ENCODE results near the gene SPAG4. TPM values are rescaled to one million over a fixed set of nuclear protein-coding genes. Genes with fewer than 3 reads are reported as not detected.

The SPAG4 gene
- total RNA-seq, 1 donor from 2014 or later = 1.9 TPM

GRCh38 chr20:35632539-35633115 is 17.0 kb downstream of the SPAG4 start:
- no peaks in the 10 kb centered on the region for H3K27me3 Mint-ChIP-seq (ENCODE audit: unreplicated experiment)
- no peak overlapping the region for H3K4me3 Mint-ChIP-seq (ENCODE audit: unreplicated experiment)
- peaks cover 23% of the 10 kb centered on the region for H3K36me3 Mint-ChIP-seq (ENCODE audit: unreplicated experiment)
- no peak overlapping the region for H3K27ac Mint-ChIP-seq (ENCODE audit: unreplicated experiment)
- H3K9me3 Mint-ChIP-seq (ENCODE audit: unreplicated experiment) = no peaks in the 10 kb centered on the region
- peaks cover 7% of the 10 kb centered on the region for H3K4me1 Mint-ChIP-seq (ENCODE audit: unreplicated experiment)
- TF ChIP-seq CTCF (IDR thresholded peaks at IDR 0.05) = no peak
- DNase-seq (ENCODE audit: extremely low spot score, unreplicated experiment) = peak; percentile 75

- H3K27me3 Mint-ChIP-seq (ENCODE audit: unreplicated experiment) = no peaks in the 10 kb centered on the region
- peaks cover 9% of the 10 kb centered on the region for H3K36me3 Mint-ChIP-seq (ENCODE audit: unreplicated experiment)
- no peaks in the 10 kb centered on the region for H3K9me3 Mint-ChIP-seq (ENCODE audit: unreplicated experiment)
- H3K4me1 Mint-ChIP-seq (ENCODE audit: unreplicated experiment) = peaks cover 11% of the 10 kb centered on the region
- H3K4me3 Mint-ChIP-seq (ENCODE audit: unreplicated experiment) = no peak overlapping the region
- H3K27ac Mint-ChIP-seq (ENCODE audit: unreplicated experiment) = no peak overlapping the region
- TF ChIP-seq CTCF (IDR thresholded peaks at IDR 0.05) = no peak
- DNase-seq (ENCODE audit: extremely low spot score, unreplicated experiment) = no peak
Observed at GRCh38 chr20:35635652-35636051, 20.0 kb downstream of the SPAG4 start.

DNA sequence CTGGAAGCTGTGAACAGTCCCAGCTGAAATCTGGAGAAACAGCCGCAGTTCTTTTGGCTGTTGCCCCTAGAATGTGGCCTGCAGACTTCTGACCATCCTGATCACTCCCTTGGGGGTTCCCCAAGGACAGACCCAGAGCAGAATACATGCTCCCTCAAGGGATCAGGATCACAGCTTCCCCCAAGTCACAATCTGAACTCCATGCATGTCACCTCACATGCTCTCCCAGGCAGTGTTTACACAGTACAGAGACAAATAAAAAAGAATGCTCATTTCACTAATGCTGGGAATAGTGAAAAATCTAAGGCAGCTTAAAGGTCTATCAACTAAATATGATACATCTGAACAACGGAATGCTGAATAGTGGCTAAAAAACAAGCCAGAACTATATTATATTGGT is 20.5 kb downstream of the SPAG4 start:
- peaks cover 11% of the 10 kb centered on the region for H3K4me1 Mint-ChIP-seq (ENCODE audit: unreplicated experiment)

GRCh38 chr20:35637276-35637675 is 21.6 kb downstream of the SPAG4 start:
- no peak for DNase-seq (ENCODE audit: extremely low spot score, unreplicated experiment)
- no peaks in the 10 kb centered on the region for H3K27me3 Mint-ChIP-seq (ENCODE audit: unreplicated experiment)
- no peak overlapping the region for H3K27ac Mint-ChIP-seq (ENCODE audit: unreplicated experiment)
- H3K9me3 Mint-ChIP-seq (ENCODE audit: unreplicated experiment) = no peaks in the 10 kb centered on the region
- TF ChIP-seq CTCF (IDR thresholded peaks at IDR 0.05) = no peak
- H3K36me3 Mint-ChIP-seq (ENCODE audit: unreplicated experiment) = peaks cover 4% of the 10 kb centered on the region
- H3K4me1 Mint-ChIP-seq (ENCODE audit: unreplicated experiment) = peaks cover 11% of the 10 kb centered on the region
- no peak overlapping the region for H3K4me3 Mint-ChIP-seq (ENCODE audit: unreplicated experiment)

More for the DNA sequence above, 20.5 kb downstream of the SPAG4 start:
- Mint-ChIP-seq H3K36me3 (ENCODE audit: unreplicated experiment) (peaks cover 8% of the 10 kb centered on the region), H3K4me3 (ENCODE audit: unreplicated experiment) (no peak overlapping the region), H3K27me3 (ENCODE audit: unreplicated experiment) (no peaks in the 10 kb centered on the region), H3K27ac (ENCODE audit: unreplicated experiment) (peak overlapping the region; percentile 14), H3K9me3 (ENCODE audit: unreplicated experiment) (no peaks in the 10 kb centered on the region)
- no peak for DNase-seq (ENCODE audit: extremely low spot score, unreplicated experiment)
- TF ChIP-seq CTCF (IDR thresholded peaks at IDR 0.05) = no peak

GRCh38 chr20:35638751-35639150 is 23.1 kb downstream of the SPAG4 start:
- Mint-ChIP-seq H3K27ac (ENCODE audit: unreplicated experiment) (peak overlapping the region; percentile 43), H3K27me3 (ENCODE audit: unreplicated experiment) (no peaks in the 10 kb centered on the region), H3K36me3 (ENCODE audit: unreplicated experiment) (no peaks in the 10 kb centered on the region), H3K9me3 (ENCODE audit: unreplicated experiment) (no peaks in the 10 kb centered on the region), H3K4me3 (ENCODE audit: unreplicated experiment) (no peak overlapping the region), H3K4me1 (ENCODE audit: unreplicated experiment) (peaks cover 11% of the 10 kb centered on the region)
- TF ChIP-seq CTCF (IDR thresholded peaks at IDR 0.05) = no peak
- no peak for DNase-seq (ENCODE audit: extremely low spot score, unreplicated experiment)

All from osteocyte (in vitro differentiated cells).